Peyer's patch (tissue), 4 donors: ENCODE measurements around the gene KCNAB1. TPM values are rescaled to one million over a fixed set of nuclear protein-coding genes. Genes with fewer than 3 reads are reported as not detected.
"Not testable (repeated sequence)": the region's sequence is repeated elsewhere in the genome, so short reads cannot be mapped to it uniquely, and the experiment has no call there.

ENCODE experiments used
- DNase-seq, 3 donors: peaks; one replicate each; pipeline ENCODE4 v3.0.0-alpha.2; 2017 to 2019
- H3K27ac ChIP-seq, 4 donors: fragments of 200-600 bp; sonication (generic); one replicate each; pipeline ENCODE4 v1.5.1; 2016 to 2019
- H3K27me3 ChIP-seq, 2 donors: fragments of 200-600 bp; sonication (generic); one replicate each; pipeline ENCODE4 v1.5.1; 2019
- H3K36me3 ChIP-seq, 3 donors: fragments of 200-600 bp; sonication (generic); one replicate each; pipeline ENCODE4 v1.5.1; 2016 to 2019
- H3K4me1 ChIP-seq, 4 donors: fragments of 200-600 bp; sonication (generic); one replicate each; pipeline ENCODE4 v1.5.1; 2016 to 2019
- H3K4me3 ChIP-seq, 4 donors: fragments of 200-600 bp; sonication (generic); 1 replicate in 3 of 4; 2 replicates in 1 of 4; pipeline ENCODE4 v1.5.1; 2016 to 2019; ENCODE audit warnings: mild to moderate bottlenecking in 1 of 4
- H3K9me3 ChIP-seq, 4 donors: fragments of 200-600 bp; sonication (generic); one replicate each; pipeline ENCODE4 v1.5.1; 2016 to 2019; ENCODE audit warnings: mild to moderate bottlenecking in 1 of 4
- CTCF ChIP-seq, 6 experiments: fragments of 450-650 bp in 4 of 6; fragments of 200-600 bp in 2 of 6; sonication (generic) in 1 of 6; IDR thresholded peaks; one replicate each; pipeline ENCODE4 v1.5.1; 2017 to 2019; ENCODE audit warnings: antibody characterized with exemption in 6 of 6, mild to moderate bottlenecking in 3 of 6, moderate library complexity in 1 of 6
- POLR2A ChIP-seq, 2 donors: fragments of 450-650 bp; IDR thresholded peaks; one replicate each; pipeline ENCODE4 v1.5.1; 2017; ENCODE audit warnings: antibody characterized with exemption in 2 of 2, mild to moderate bottlenecking in 2 of 2, moderate library complexity in 2 of 2
- total RNA-seq, 4 donors: library from RNA; depleted of rRNA; stranded (reverse); fragments of >200 nt; gene quantifications; one replicate each; pipeline ENCODE4 v1.1.0, GENCODE V29; 2016

The KCNAB1 gene
- total RNA-seq, result 1 to 10 TPM in 3 of 4 donors, not detected in 1; 1.1 to 1.7 (median 1.6) TPM

- no peak within 1 kb of the TSS for H3K27ac ChIP-seq
- no peaks in the 10 kb centered on the region for H3K27me3 ChIP-seq
- H3K9me3 ChIP-seq, result no peaks in the 10 kb centered on the region
- H3K4me1 ChIP-seq, result no peaks in the 10 kb centered on the region
- TF ChIP-seq POLR2A (IDR thresholded peaks at IDR 0.05) (no peak), CTCF (IDR thresholded peaks at IDR 0.05) (no peak)
- no peak within 1 kb of the TSS for H3K4me3 ChIP-seq
- DNase-seq, result no peak
- H3K36me3 ChIP-seq, result no peaks in the 10 kb centered on the region
Observed at GRCh38 chr3:156120528-156121251, at the start of gene KCNAB1. Gene KCNAB1 (plus strand): TSS chr3:156120578.

GRCh38 chr3:156071031-156071430, 49.3 kb upstream of the KCNAB1 start:
- H3K27ac ChIP-seq, result no peak overlapping the region
- no peak for DNase-seq

GRCh38 chr3:156072950-156073657, 47.3 kb upstream of the KCNAB1 start:
- H3K4me1 ChIP-seq, H3K9me3 ChIP-seq, H3K4me3 ChIP-seq, DNase-seq, H3K27me3 ChIP-seq, H3K36me3 ChIP-seq, H3K27ac ChIP-seq: not testable (repeated sequence)

More at GRCh38 chr3:156071031-156071430, 49.3 kb upstream of the KCNAB1 start:
- no peaks in the 10 kb centered on the region for H3K36me3 ChIP-seq
- H3K4me3 ChIP-seq, result no peak overlapping the region
- H3K27me3 ChIP-seq, result no peaks in the 10 kb centered on the region
- TF ChIP-seq POLR2A (IDR thresholded peaks at IDR 0.05), result no peak
- no peak for TF ChIP-seq CTCF (IDR thresholded peaks at IDR 0.05)
- H3K9me3 ChIP-seq, result no peaks in the 10 kb centered on the region
- H3K4me1 ChIP-seq, result no peaks in the 10 kb centered on the region

- H3K27me3 ChIP-seq, result no peaks in the 10 kb centered on the region
- no peak overlapping the region for H3K27ac ChIP-seq
- no peaks in the 10 kb centered on the region for H3K4me1 ChIP-seq
- no peak for DNase-seq
- H3K9me3 ChIP-seq, result no peaks in the 10 kb centered on the region
- no peaks in the 10 kb centered on the region for H3K36me3 ChIP-seq
- H3K4me3 ChIP-seq, result no peak overlapping the region
- TF ChIP-seq POLR2A (IDR thresholded peaks at IDR 0.05), result no peak
- TF ChIP-seq CTCF (IDR thresholded peaks at IDR 0.05), result no peak
Observed at GRCh38 chr3:156090126-156090525, 30.3 kb upstream of the KCNAB1 start.

- H3K27ac ChIP-seq, result no peak overlapping the region
- no peak overlapping the region for H3K4me3 ChIP-seq
- no peak for DNase-seq
- H3K27me3 ChIP-seq, result no peaks in the 10 kb centered on the region
- no peaks in the 10 kb centered on the region for H3K36me3 ChIP-seq
- no peaks in the 10 kb centered on the region for H3K9me3 ChIP-seq
- no peak for TF ChIP-seq POLR2A (IDR thresholded peaks at IDR 0.05)
- no peaks in the 10 kb centered on the region for H3K4me1 ChIP-seq
Observed at GRCh38 chr3:156093964-156094363, 26.4 kb upstream of the KCNAB1 start.

- TF ChIP-seq POLR2A (IDR thresholded peaks at IDR 0.05), result no peak
- TF ChIP-seq CTCF (IDR thresholded peaks at IDR 0.05), result no peak
- Histone ChIP-seq H3K27ac (no peak overlapping the region), H3K27me3 (no peaks in the 10 kb centered on the region), H3K4me3 (no peak overlapping the region), H3K9me3 (no peaks in the 10 kb centered on the region), H3K36me3 (no peaks in the 10 kb centered on the region), H3K4me1 (no peaks in the 10 kb centered on the region)
- no peak for DNase-seq
Observed at GRCh38 chr3:156094391-156094790, 26.0 kb upstream of the KCNAB1 start.

- H3K27ac ChIP-seq, DNase-seq, H3K36me3 ChIP-seq, H3K27me3 ChIP-seq, H3K4me3 ChIP-seq, H3K4me1 ChIP-seq, H3K9me3 ChIP-seq: not testable (repeated sequence)
Observed at GRCh38 chr3:156095652-156096051, 24.7 kb upstream of the KCNAB1 start.
